Measurements from ENCODE around the gene CAPN6.

Gene CAPN6

GRCh38 chrX:111264385-111264784, 5.9 kb downstream of the CAPN6 start:
- H3K4me1 Mint-ChIP-seq = no peaks in the 10 kb centered on the region
- H3K4me3 Mint-ChIP-seq = no peak overlapping the region
- no peaks in the 10 kb centered on the region for H3K27me3 Mint-ChIP-seq
- H3K27ac Mint-ChIP-seq (ENCODE audit: low read depth) = no peak overlapping the region
- H3K9me3 Mint-ChIP-seq = no peaks in the 10 kb centered on the region
- no peak for ATAC-seq (replicated peaks; ENCODE audit: extremely low read depth, poor library complexity, severe bottlenecking)
- no peaks in the 10 kb centered on the region for H3K36me3 Mint-ChIP-seq (ENCODE audit: insufficient read depth)
- DNase-seq (ENCODE audit: low spot score in 2 of 2) = no peak

- H3K9me3 Mint-ChIP-seq = no peaks in the 10 kb centered on the region
- H3K4me3 Mint-ChIP-seq = no peak overlapping the region
- H3K27ac Mint-ChIP-seq (ENCODE audit: low read depth) = no peak overlapping the region
- H3K4me1 Mint-ChIP-seq = no peaks in the 10 kb centered on the region
- no peak for DNase-seq (ENCODE audit: low spot score in 2 of 2)
- ATAC-seq (replicated peaks; ENCODE audit: extremely low read depth, poor library complexity, severe bottlenecking) = no peak
- no peaks in the 10 kb centered on the region for H3K27me3 Mint-ChIP-seq
- no peaks in the 10 kb centered on the region for H3K36me3 Mint-ChIP-seq (ENCODE audit: insufficient read depth)
Observed at GRCh38 chrX:111262086-111262485, 8.2 kb downstream of the CAPN6 start.

- H3K4me3 Mint-ChIP-seq = no peak overlapping the region
Observed at GRCh38 chrX:111260451-111260850, 9.8 kb downstream of the CAPN6 start.

GRCh38 chrX:111259559-111259958, 10.7 kb downstream of the CAPN6 start:
- Mint-ChIP-seq H3K36me3 (ENCODE audit: insufficient read depth) (no peaks in the 10 kb centered on the region), H3K27me3 (no peaks in the 10 kb centered on the region), H3K4me1 (no peaks in the 10 kb centered on the region), H3K4me3 (no peak overlapping the region), H3K9me3 (no peaks in the 10 kb centered on the region), H3K27ac (ENCODE audit: low read depth) (no peak overlapping the region)
- DNase-seq (ENCODE audit: low spot score in 2 of 2) (no peak), ATAC-seq (replicated peaks; ENCODE audit: extremely low read depth, poor library complexity, severe bottlenecking) (no peak)

More at GRCh38 chrX:111260451-111260850, 9.8 kb downstream of the CAPN6 start:
- ATAC-seq (replicated peaks; ENCODE audit: extremely low read depth, poor library complexity, severe bottlenecking) (no peak), DNase-seq (ENCODE audit: low spot score in 2 of 2) (no peak)
- Mint-ChIP-seq H3K27ac (ENCODE audit: low read depth) (no peak overlapping the region), H3K27me3 (no peaks in the 10 kb centered on the region), H3K9me3 (no peaks in the 10 kb centered on the region), H3K4me1 (no peaks in the 10 kb centered on the region), H3K36me3 (ENCODE audit: insufficient read depth) (no peaks in the 10 kb centered on the region)

- no peak overlapping the region for H3K4me3 Mint-ChIP-seq
- ATAC-seq (replicated peaks; ENCODE audit: extremely low read depth, poor library complexity, severe bottlenecking) = no peak
- H3K27me3 Mint-ChIP-seq = no peaks in the 10 kb centered on the region
Observed at GRCh38 chrX:111257733-111258132, 12.6 kb downstream of the CAPN6 start.

GRCh38 chrX:111254896-111255693, 15.2 kb downstream of the CAPN6 start:
- Mint-ChIP-seq H3K4me1 (no peaks in the 10 kb centered on the region), H3K9me3 (no peaks in the 10 kb centered on the region), H3K27ac (ENCODE audit: low read depth) (no peak overlapping the region), H3K36me3 (ENCODE audit: insufficient read depth) (no peaks in the 10 kb centered on the region), H3K27me3 (no peaks in the 10 kb centered on the region), H3K4me3 (no peak overlapping the region)
- no peak for ATAC-seq (replicated peaks; ENCODE audit: extremely low read depth, poor library complexity, severe bottlenecking)
- no peak for DNase-seq (ENCODE audit: low spot score in 2 of 2)

More at GRCh38 chrX:111257733-111258132, 12.6 kb downstream of the CAPN6 start:
- H3K27ac Mint-ChIP-seq (ENCODE audit: low read depth) = no peak overlapping the region
- DNase-seq (ENCODE audit: low spot score in 2 of 2) = no peak
- H3K9me3 Mint-ChIP-seq = no peaks in the 10 kb centered on the region
- no peaks in the 10 kb centered on the region for H3K36me3 Mint-ChIP-seq (ENCODE audit: insufficient read depth)
- no peaks in the 10 kb centered on the region for H3K4me1 Mint-ChIP-seq

- DNase-seq (ENCODE audit: low spot score in 2 of 2) = no peak
Observed at GRCh38 chrX:111244235-111244750, 26.0 kb downstream of the CAPN6 start.

GRCh38 chrX:111216293-111216801, 53.9 kb downstream of the CAPN6 start:
- no peaks in the 10 kb centered on the region for H3K36me3 Mint-ChIP-seq (ENCODE audit: insufficient read depth)
- H3K4me3 Mint-ChIP-seq = no peak overlapping the region
- no peak for ATAC-seq (replicated peaks; ENCODE audit: extremely low read depth, poor library complexity, severe bottlenecking)
- H3K4me1 Mint-ChIP-seq = no peaks in the 10 kb centered on the region
- DNase-seq (ENCODE audit: low spot score in 2 of 2) = no peak
- H3K27me3 Mint-ChIP-seq = no peaks in the 10 kb centered on the region
- H3K9me3 Mint-ChIP-seq = no peaks in the 10 kb centered on the region
- H3K27ac Mint-ChIP-seq (ENCODE audit: low read depth) = no peak overlapping the region

More at GRCh38 chrX:111244235-111244750, 26.0 kb downstream of the CAPN6 start:
- no peaks in the 10 kb centered on the region for H3K9me3 Mint-ChIP-seq
- no peaks in the 10 kb centered on the region for H3K4me1 Mint-ChIP-seq
- H3K27ac Mint-ChIP-seq (ENCODE audit: low read depth) = no peak overlapping the region
- ATAC-seq (replicated peaks; ENCODE audit: extremely low read depth, poor library complexity, severe bottlenecking) = no peak
- no peaks in the 10 kb centered on the region for H3K36me3 Mint-ChIP-seq (ENCODE audit: insufficient read depth)
- no peak overlapping the region for H3K4me3 Mint-ChIP-seq
- H3K27me3 Mint-ChIP-seq = peaks cover 6% of the 10 kb centered on the region

GRCh38 chrX:111207851-111208250, 62.4 kb downstream of the CAPN6 start:
- DNase-seq (ENCODE audit: low spot score in 2 of 2) (no peak), ATAC-seq (replicated peaks; ENCODE audit: extremely low read depth, poor library complexity, severe bottlenecking) (no peak)
- Mint-ChIP-seq H3K4me1 (no peaks in the 10 kb centered on the region), H3K4me3 (no peak overlapping the region), H3K27ac (ENCODE audit: low read depth) (no peak overlapping the region), H3K9me3 (no peaks in the 10 kb centered on the region), H3K36me3 (ENCODE audit: insufficient read depth) (no peaks in the 10 kb centered on the region), H3K27me3 (no peaks in the 10 kb centered on the region)

GRCh38 chrX:111200327-111200726, 70.0 kb downstream of the CAPN6 start:
- no peak overlapping the region for H3K4me3 Mint-ChIP-seq
- no peaks in the 10 kb centered on the region for H3K4me1 Mint-ChIP-seq
- no peak for DNase-seq (ENCODE audit: low spot score in 2 of 2)
- H3K9me3 Mint-ChIP-seq = no peaks in the 10 kb centered on the region
- no peaks in the 10 kb centered on the region for H3K36me3 Mint-ChIP-seq (ENCODE audit: insufficient read depth)
- H3K27ac Mint-ChIP-seq (ENCODE audit: low read depth) = no peak overlapping the region
- no peaks in the 10 kb centered on the region for H3K27me3 Mint-ChIP-seq
- no peak for ATAC-seq (replicated peaks; ENCODE audit: extremely low read depth, poor library complexity, severe bottlenecking)

GRCh38 chrX:111199505-111199904, 70.8 kb downstream of the CAPN6 start:
- Mint-ChIP-seq H3K4me3 (no peak overlapping the region), H3K27me3 (no peaks in the 10 kb centered on the region), H3K4me1 (no peaks in the 10 kb centered on the region), H3K9me3 (no peaks in the 10 kb centered on the region), H3K27ac (ENCODE audit: low read depth) (no peak overlapping the region), H3K36me3 (ENCODE audit: insufficient read depth) (no peaks in the 10 kb centered on the region)
- DNase-seq (ENCODE audit: low spot score in 2 of 2) (no peak), ATAC-seq (replicated peaks; ENCODE audit: extremely low read depth, poor library complexity, severe bottlenecking) (no peak)
